MM.1S (cell line): ENCODE measurements around the gene MEGF9.

Experiments
- EZH2 ChIP-seq: fragments of 300-600 bp; sonication (generic); optimal IDR thresholded peaks from 2 replicates; pipeline ENCODE3; 2017; ENCODE audit warnings: low read depth, mild to moderate bottlenecking, antibody characterized with exemption, low read length, mixed read lengths
- EZH2phosphoT487 ChIP-seq: fragments of 300-600 bp; sonication (generic); IDR thresholded peaks from 2 replicates; pipeline ENCODE4 v1.6.1; 2018; ENCODE audit warnings: antibody characterized with exemption, low read length
- TF ChIP-seq, protein P1 (sequence below): fragments of 300-600 bp; sonication (generic); IDR thresholded peaks from 2 replicates; pipeline ENCODE4 v1.5.1; 2016; ENCODE audit warnings: antibody characterized with exemption, low read length, mixed read lengths

DNA sequence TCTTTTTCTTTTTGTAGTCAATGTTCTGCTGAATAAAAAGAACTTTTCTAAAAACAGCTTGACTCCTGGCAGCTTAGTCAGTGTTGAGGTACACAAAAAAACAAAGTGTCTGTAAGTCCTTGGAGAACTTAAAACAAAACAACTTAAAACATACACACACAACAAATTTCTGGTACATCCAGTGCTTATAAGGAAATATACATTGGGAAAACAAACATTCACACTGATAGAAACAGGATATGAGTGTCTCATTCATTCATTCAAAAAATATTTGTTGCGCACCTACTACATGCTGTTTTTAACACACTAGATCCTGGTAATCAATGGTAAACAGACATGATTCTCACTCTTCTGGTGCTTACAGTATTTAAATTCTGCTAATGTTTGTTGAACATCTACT is 27.4 kb upstream of the MEGF9 start:
- TF ChIP-seq EZH2phosphoT487 (no peak), EZH2 (no peak)
- TF ChIP-seq, protein P1, sequence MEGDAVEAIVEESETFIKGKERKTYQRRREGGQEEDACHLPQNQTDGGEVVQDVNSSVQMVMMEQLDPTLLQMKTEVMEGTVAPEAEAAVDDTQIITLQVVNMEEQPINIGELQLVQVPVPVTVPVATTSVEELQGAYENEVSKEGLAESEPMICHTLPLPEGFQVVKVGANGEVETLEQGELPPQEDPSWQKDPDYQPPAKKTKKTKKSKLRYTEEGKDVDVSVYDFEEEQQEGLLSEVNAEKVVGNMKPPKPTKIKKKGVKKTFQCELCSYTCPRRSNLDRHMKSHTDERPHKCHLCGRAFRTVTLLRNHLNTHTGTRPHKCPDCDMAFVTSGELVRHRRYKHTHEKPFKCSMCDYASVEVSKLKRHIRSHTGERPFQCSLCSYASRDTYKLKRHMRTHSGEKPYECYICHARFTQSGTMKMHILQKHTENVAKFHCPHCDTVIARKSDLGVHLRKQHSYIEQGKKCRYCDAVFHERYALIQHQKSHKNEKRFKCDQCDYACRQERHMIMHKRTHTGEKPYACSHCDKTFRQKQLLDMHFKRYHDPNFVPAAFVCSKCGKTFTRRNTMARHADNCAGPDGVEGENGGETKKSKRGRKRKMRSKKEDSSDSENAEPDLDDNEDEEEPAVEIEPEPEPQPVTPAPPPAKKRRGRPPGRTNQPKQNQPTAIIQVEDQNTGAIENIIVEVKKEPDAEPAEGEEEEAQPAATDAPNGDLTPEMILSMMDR, result no peak
